SK-N-SH (cell line): ENCODE data around the gene RASSF8. TPM values are rescaled to one million over a fixed set of nuclear protein-coding genes. Genes with fewer than 3 reads are reported as not detected.

ENCODE experiments used
- CTCF ChIA-PET: fragments of 300-600, 350-600 bp; formaldehyde crosslinking; extraction: SDS; loops from one replicate; lab custom pipeline; 2021; lab: Yijun Ruan, JAX
- POLR2A ChIA-PET: fragments of 350-600 bp; sonication (Branson Sonifier 250); formaldehyde crosslinking; extraction: SDS; loops from one replicate; lab custom pipeline; 2020; ENCODE audit warnings: antibody characterized with exemption, inconsistent platforms; lab: Yijun Ruan, JAX
- DNase-seq: peaks from one replicate; pipeline ENCODE4 v3.0.0; 2012
- H2AFZ ChIP-seq: fragments of 200-600 bp; sonication (generic); 2 replicates; pipeline ENCODE4 v1.8.1; 2016; ENCODE audit warnings: antibody characterized with exemption, mild to moderate bottlenecking, low read depth
- H3F3A ChIP-seq: fragments of 200-600 bp; sonication (generic); replicated peaks from 2 replicates; pipeline ENCODE3; 2016; ENCODE audit warnings: antibody characterized with exemption, mild to moderate bottlenecking; ENCODE audit not compliant: insufficient read depth
- H3K27ac ChIP-seq, 2 experiments: fragments of 200-500 bp in 1 of 2; fragments of 200-600 bp in 1 of 2; sonication (Bioruptor generic) in 1 of 2; sonication (generic), shearing (Covaris generic) in 1 of 2; 2 replicates each; pipeline versions ENCODE4 v1.5.1 to v1.6.1; 2014 to 2016; ENCODE audit warnings: low read depth in 2 of 2, inconsistent platforms in 1 of 2, low read length in 1 of 2, mild to moderate bottlenecking in 1 of 2, mixed read lengths in 1 of 2
- H3K27me3 ChIP-seq: fragments of 200-600 bp; sonication (generic), shearing (Covaris generic); 2 replicates; pipeline ENCODE4 v1.6.1; 2016; ENCODE audit warnings: mixed run types; ENCODE audit not compliant: insufficient read depth
- H3K36me3 ChIP-seq, 2 experiments: fragments of 200-500 bp in 1 of 2; fragments of 200-600 bp in 1 of 2; sonication (Bioruptor generic) in 1 of 2; sonication (generic) in 1 of 2; replicated peaks in 1 of 2; 2 replicates each; pipeline versions ENCODE3 to v1.5.1; 2014 to 2016; ENCODE audit warnings: low read length in 1 of 2, mild to moderate bottlenecking in 1 of 2; ENCODE audit not compliant: insufficient read depth in 2 of 2, control insufficient read depth in 1 of 2
- H3K4me1 ChIP-seq, 2 experiments: fragments of 200-500 bp in 1 of 2; fragments of 200-600 bp in 1 of 2; sonication (Bioruptor generic) in 1 of 2; sonication (generic), shearing (Covaris generic) in 1 of 2; 2 replicates each; pipeline versions ENCODE4 v1.5.1 to v1.6.1; 2014 to 2016; ENCODE audit warnings: low read depth in 1 of 2, low read length in 1 of 2, mixed run types in 1 of 2; ENCODE audit not compliant: insufficient read depth in 2 of 2, control insufficient read depth in 1 of 2
- H3K4me2 ChIP-seq: fragments of 200-600 bp; sonication (generic), shearing (Covaris generic); 2 replicates; pipeline ENCODE4 v1.6.1; 2017; ENCODE audit warnings: mixed run types
- H3K4me3 ChIP-seq, 2 experiments: fragments of 200-500 bp in 1 of 2; fragments of 200-600 bp in 1 of 2; sonication (Bioruptor generic) in 1 of 2; sonication (generic), shearing (Covaris generic) in 1 of 2; 2 replicates each; pipeline versions ENCODE4 v1.5.1 to v1.8.1; 2014 to 2016; ENCODE audit warnings: low read depth in 2 of 2, inconsistent platforms in 1 of 2, low read length in 1 of 2, mild to moderate bottlenecking in 1 of 2, mixed read lengths in 1 of 2, moderate library complexity in 1 of 2
- H3K79me2 ChIP-seq: fragments of 200-600 bp; sonication (generic); 2 replicates; pipeline ENCODE4 v1.8.1; 2017; ENCODE audit warnings: mild to moderate bottlenecking; ENCODE audit not compliant: insufficient read depth
- H3K9ac ChIP-seq: fragments of 200-600 bp; sonication (generic); 2 replicates; pipeline ENCODE4 v1.6.1; 2017; ENCODE audit warnings: mixed run types
- H3K9me2 ChIP-seq: fragments of 200-600 bp; sonication (generic); 2 replicates; pipeline ENCODE4 v1.6.1; 2017; ENCODE audit warnings: mixed run types
- H3K9me3 ChIP-seq: fragments of 200-600 bp; sonication (generic); 2 replicates; pipeline ENCODE4 v1.6.1; 2017; ENCODE audit warnings: mixed run types, mild to moderate bottlenecking, moderate library complexity
- H4K20me1 ChIP-seq: fragments of 200-600 bp; sonication (generic); 2 replicates; pipeline ENCODE4 v1.6.1; 2017; ENCODE audit warnings: mild to moderate bottlenecking, mixed run types; ENCODE audit not compliant: insufficient read depth
- EP300 ChIP-seq, 2 experiments: IDR thresholded peaks; 2 replicates each; pipeline versions ENCODE4 v1.4.0 to v1.6.1; 2012; ENCODE audit warnings: borderline replicate concordance in 1 of 2, low read depth in 1 of 2, low read length in 1 of 2
- EZH2phosphoT487 ChIP-seq: fragments of 200-600 bp; sonication (generic); IDR thresholded peaks from 2 replicates; pipeline ENCODE4 v1.6.1; 2017; ENCODE audit warnings: low read depth, mixed run types, mild to moderate bottlenecking, antibody characterized with exemption, moderate library complexity, borderline replicate concordance
- FOXJ3 ChIP-seq: sonication (generic); formaldehyde crosslinking; IDR thresholded peaks from 2 replicates; pipeline ENCODE4 v1.5.1; 2020; ENCODE audit warnings: mild to moderate bottlenecking, missing genetic modification reagents
- FOXM1 ChIP-seq: IDR thresholded peaks from 2 replicates; pipeline ENCODE4 v1.4.0; 2012; ENCODE audit warnings: low read depth, mild to moderate bottlenecking
- GABPA ChIP-seq: IDR thresholded peaks from 2 replicates; pipeline ENCODE4 v1.4.0; 2012; ENCODE audit warnings: low read depth, mild to moderate bottlenecking
- GATA2 ChIP-seq: sonication (generic); formaldehyde crosslinking; IDR thresholded peaks from 2 replicates; pipeline ENCODE4 v1.5.0; 2020; ENCODE audit warnings: mild to moderate bottlenecking, missing genetic modification reagents
- JUND ChIP-seq: IDR thresholded peaks from 2 replicates; pipeline ENCODE4 v1.4.0; 2012
- MEF2A ChIP-seq: IDR thresholded peaks from 2 replicates; pipeline ENCODE4 v1.4.0; 2012; ENCODE audit warnings: low read depth, borderline replicate concordance
- MXI1 ChIP-seq: IDR thresholded peaks from 2 replicates; pipeline ENCODE4 v1.6.1; 2012; ENCODE audit warnings: mild to moderate bottlenecking, low read depth, low read length, improper control_type of control experiment
- NFIC ChIP-seq: IDR thresholded peaks from 2 replicates; pipeline ENCODE4 v1.4.0; 2012; ENCODE audit warnings: borderline replicate concordance
- NRF1 ChIP-seq: IDR thresholded peaks from 2 replicates; pipeline ENCODE4 v1.6.1; 2012; ENCODE audit warnings: low read depth, mild to moderate bottlenecking, low read length
- POLR2AphosphoS5 ChIP-seq: IDR thresholded peaks from 2 replicates; pipeline ENCODE4 v1.6.1; 2012; ENCODE audit warnings: low read depth, low read length
- RCOR1 ChIP-seq: fragments of 150-350 bp; IDR thresholded peaks from 2 replicates; pipeline ENCODE4 v1.6.1; 2017; ENCODE audit warnings: antibody characterized with exemption, low read length
- SIN3A ChIP-seq: IDR thresholded peaks from 2 replicates; pipeline ENCODE4 v1.6.1; 2012; ENCODE audit warnings: low read depth, mild to moderate bottlenecking, low read length, moderate library complexity, borderline replicate concordance
- SMC3 ChIP-seq: IDR thresholded peaks from 2 replicates; pipeline ENCODE4 v1.6.1; 2012; ENCODE audit warnings: low read depth, low read length, improper control_type of control experiment
- TCF12 ChIP-seq: IDR thresholded peaks from 2 replicates; pipeline ENCODE4 v1.4.0; 2012
- TEAD4 ChIP-seq: IDR thresholded peaks from 2 replicates; pipeline ENCODE4 v1.4.0; 2012; ENCODE audit warnings: mild to moderate bottlenecking, borderline replicate concordance; ENCODE audit not compliant: insufficient read depth
- WGBS: methylation state at CpG from one replicate; pipeline ENCODE4 v1.1.6; 2017; ENCODE audit warnings: low lambda C conversion rate; 5-methylcytosine and 5-hydroxymethylcytosine counted together
- polyA plus RNA-seq, 3 experiments: library from polyadenylated mRNA; depleted of rRNA; stranded (reverse); fragments of >200 nt; gene quantifications; 2 replicates each; pipeline ENCODE4 v1.2.3, GENCODE V29; 2012
- TF ChIP-seq, protein P1 (sequence below): IDR thresholded peaks from 2 replicates; pipeline ENCODE4 v1.4.0; 2012; ENCODE audit warnings: low read depth
- TF ChIP-seq, protein P2 (sequence below): IDR thresholded peaks from 2 replicates; pipeline ENCODE4; 2012
- TF ChIP-seq, protein P3 (sequence below): fragments of 150-350 bp; IDR thresholded peaks from 2 replicates; pipeline ENCODE4 v1.6.1; 2017; ENCODE audit warnings: antibody characterized with exemption, low read length, low read depth, borderline replicate concordance
- TF ChIP-seq, protein P4 (sequence below): IDR thresholded peaks from 2 replicates; pipeline ENCODE4 v1.4.0; 2012; ENCODE audit warnings: low read depth, borderline replicate concordance

Gene RASSF8
- polyA plus RNA-seq, 1 of the 3 experiments (the other 2 are of a cell fraction) = 15.3 TPM

DNA sequence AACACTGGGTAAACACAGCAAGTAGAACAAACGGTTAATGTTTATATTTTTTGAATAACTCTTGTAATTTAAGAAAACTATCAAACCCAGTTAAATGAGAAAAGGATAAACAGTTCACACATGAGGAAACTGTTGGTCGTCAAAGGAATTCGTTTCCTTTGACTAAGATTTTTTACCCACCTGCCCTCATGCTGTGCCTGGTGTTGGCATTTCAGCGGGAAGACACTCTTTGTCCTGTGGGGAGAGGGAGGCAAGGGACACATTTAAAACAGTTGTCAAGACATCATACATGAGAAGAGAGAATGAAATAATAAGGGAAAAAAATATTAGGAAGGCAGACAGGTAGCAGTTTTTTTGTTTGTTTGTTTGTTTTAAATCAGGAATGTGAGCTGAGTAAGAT lies 95.9 kb downstream of the RASSF8 start:
- H3K4me2 ChIP-seq = no peak overlapping the region
- 79% methylated on average over 4 of the region's 4 CpGs for WGBS
- CTCF ChIA-PET = no interaction called here

DNA sequence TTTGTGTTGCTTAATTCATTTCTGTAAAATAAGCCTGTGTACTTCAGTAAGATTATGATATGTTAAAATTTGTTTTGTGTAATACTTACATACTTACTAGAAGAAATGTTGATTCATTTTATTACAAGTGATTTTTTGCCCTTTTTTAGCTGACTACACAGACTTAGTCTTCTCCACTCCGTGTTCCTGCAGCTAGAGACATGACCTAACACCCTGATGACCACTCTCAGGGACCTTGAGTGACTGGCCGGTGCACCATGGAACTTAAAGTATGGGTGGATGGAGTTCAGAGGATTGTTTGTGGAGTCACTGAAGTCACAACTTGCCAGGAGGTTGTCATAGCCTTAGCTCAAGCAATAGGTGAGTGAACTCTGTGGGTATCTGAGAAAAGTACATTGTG lies 96.6 kb downstream of the RASSF8 start:
- H3K9me3 ChIP-seq = no peaks in the 10 kb centered on the region
- ChIA-PET CTCF (no interaction called here), POLR2A (no interaction called here)
- H3K9ac ChIP-seq = no peak overlapping the region
- no peaks in the 10 kb centered on the region for H3K9me2 ChIP-seq
- H3K27me3 ChIP-seq = no peaks in the 10 kb centered on the region
- peaks cover 57% of the 10 kb centered on the region for H4K20me1 ChIP-seq
- H3K36me3 ChIP-seq = peaks cover 8 to 30% of the 10 kb centered on the region in 2 experiments
- DNase-seq = no peak
- no peak overlapping the region for H3K4me3 ChIP-seq
- H2AFZ ChIP-seq = no peak overlapping the region
- H3K4me2 ChIP-seq = no peak overlapping the region
- peaks cover 37% of the 10 kb centered on the region for H3F3A ChIP-seq
- H3K79me2 ChIP-seq = peaks cover 90% of the 10 kb centered on the region
- no peak overlapping the region for H3K27ac ChIP-seq
- H3K4me1 ChIP-seq = peaks cover 2 to 18% of the 10 kb centered on the region in 2 experiments
- WGBS = 100% methylated on average over 2 of the region's 2 CpGs
- TF ChIP-seq, protein P1, sequence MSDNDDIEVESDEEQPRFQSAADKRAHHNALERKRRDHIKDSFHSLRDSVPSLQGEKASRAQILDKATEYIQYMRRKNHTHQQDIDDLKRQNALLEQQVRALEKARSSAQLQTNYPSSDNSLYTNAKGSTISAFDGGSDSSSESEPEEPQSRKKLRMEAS = no peak
- TF ChIP-seq GABPA (no peak), POLR2AphosphoS5 (no peak), EP300 (IDR thresholded peaks at IDR 0.05; ENCODE audit: borderline replicate concordance in 1 of 2, low read depth in 1 of 2, low read length in 1 of 2) (no peak), EZH2phosphoT487 (no peak), GATA2 (CRISPR knock-in tag) (no peak), FOXM1 (no peak), TEAD4 (no peak)
- TF ChIP-seq, protein P2, sequence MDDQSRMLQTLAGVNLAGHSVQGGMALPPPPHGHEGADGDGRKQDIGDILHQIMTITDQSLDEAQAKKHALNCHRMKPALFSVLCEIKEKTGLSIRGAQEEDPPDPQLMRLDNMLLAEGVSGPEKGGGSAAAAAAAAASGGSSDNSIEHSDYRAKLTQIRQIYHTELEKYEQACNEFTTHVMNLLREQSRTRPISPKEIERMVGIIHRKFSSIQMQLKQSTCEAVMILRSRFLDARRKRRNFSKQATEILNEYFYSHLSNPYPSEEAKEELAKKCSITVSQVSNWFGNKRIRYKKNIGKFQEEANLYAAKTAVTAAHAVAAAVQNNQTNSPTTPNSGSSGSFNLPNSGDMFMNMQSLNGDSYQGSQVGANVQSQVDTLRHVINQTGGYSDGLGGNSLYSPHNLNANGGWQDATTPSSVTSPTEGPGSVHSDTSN = no peak
- TF ChIP-seq, protein P3, sequence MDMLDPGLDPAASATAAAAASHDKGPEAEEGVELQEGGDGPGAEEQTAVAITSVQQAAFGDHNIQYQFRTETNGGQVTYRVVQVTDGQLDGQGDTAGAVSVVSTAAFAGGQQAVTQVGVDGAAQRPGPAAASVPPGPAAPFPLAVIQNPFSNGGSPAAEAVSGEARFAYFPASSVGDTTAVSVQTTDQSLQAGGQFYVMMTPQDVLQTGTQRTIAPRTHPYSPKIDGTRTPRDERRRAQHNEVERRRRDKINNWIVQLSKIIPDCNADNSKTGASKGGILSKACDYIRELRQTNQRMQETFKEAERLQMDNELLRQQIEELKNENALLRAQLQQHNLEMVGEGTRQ = no peak
- TF ChIP-seq, protein P4, sequence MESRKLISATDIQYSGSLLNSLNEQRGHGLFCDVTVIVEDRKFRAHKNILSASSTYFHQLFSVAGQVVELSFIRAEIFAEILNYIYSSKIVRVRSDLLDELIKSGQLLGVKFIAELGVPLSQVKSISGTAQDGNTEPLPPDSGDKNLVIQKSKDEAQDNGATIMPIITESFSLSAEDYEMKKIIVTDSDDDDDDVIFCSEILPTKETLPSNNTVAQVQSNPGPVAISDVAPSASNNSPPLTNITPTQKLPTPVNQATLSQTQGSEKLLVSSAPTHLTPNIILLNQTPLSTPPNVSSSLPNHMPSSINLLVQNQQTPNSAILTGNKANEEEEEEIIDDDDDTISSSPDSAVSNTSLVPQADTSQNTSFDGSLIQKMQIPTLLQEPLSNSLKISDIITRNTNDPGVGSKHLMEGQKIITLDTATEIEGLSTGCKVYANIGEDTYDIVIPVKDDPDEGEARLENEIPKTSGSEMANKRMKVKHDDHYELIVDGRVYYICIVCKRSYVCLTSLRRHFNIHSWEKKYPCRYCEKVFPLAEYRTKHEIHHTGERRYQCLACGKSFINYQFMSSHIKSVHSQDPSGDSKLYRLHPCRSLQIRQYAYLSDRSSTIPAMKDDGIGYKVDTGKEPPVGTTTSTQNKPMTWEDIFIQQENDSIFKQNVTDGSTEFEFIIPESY = no peak

More for the DNA sequence above, 95.9 kb downstream of the RASSF8 start:
- no peak overlapping the region for H3K27ac ChIP-seq
- peaks cover 91% of the 10 kb centered on the region for H3K79me2 ChIP-seq
- H3K27me3 ChIP-seq = no peaks in the 10 kb centered on the region
- POLR2A ChIA-PET = no interaction called here
- peaks cover 8 to 30% of the 10 kb centered on the region in 2 experiments for H3K36me3 ChIP-seq
- H3K9me3 ChIP-seq = no peaks in the 10 kb centered on the region
- H3K9me2 ChIP-seq = no peaks in the 10 kb centered on the region
- peaks cover 2 to 18% of the 10 kb centered on the region in 2 experiments for H3K4me1 ChIP-seq
- H3K9ac ChIP-seq = no peak overlapping the region
- H2AFZ ChIP-seq = no peak overlapping the region
- no peak for TF ChIP-seq NFIC
- TF ChIP-seq MEF2A = no peak
- TF ChIP-seq, protein P1 = no peak
- no peak for TF ChIP-seq MXI1
- TF ChIP-seq, protein P2 = no peak
- no peak for TF ChIP-seq JUND
- no peak for TF ChIP-seq TEAD4
- no peak for TF ChIP-seq SIN3A
- no peak for TF ChIP-seq FOXJ3 (CRISPR knock-in tag)
- TF ChIP-seq, protein P4 = no peak
- no peak for TF ChIP-seq TCF12
- TF ChIP-seq EZH2phosphoT487 = no peak
- TF ChIP-seq SMC3 = no peak
- no peak for TF ChIP-seq NRF1
- no peak for TF ChIP-seq RCOR1
- H3F3A ChIP-seq = peaks cover 39% of the 10 kb centered on the region
- no peak overlapping the region for H3K4me3 ChIP-seq
- H4K20me1 ChIP-seq = peaks cover 60% of the 10 kb centered on the region
- DNase-seq = no peak
